ENCODE data around the gene NPFFR1. TPM values are rescaled to one million over a fixed set of nuclear protein-coding genes. Genes with fewer than 3 reads are reported as not detected.

The NPFFR1 gene
- total RNA-seq, 1 experiment from 2014 or later, result not detected

DNA sequence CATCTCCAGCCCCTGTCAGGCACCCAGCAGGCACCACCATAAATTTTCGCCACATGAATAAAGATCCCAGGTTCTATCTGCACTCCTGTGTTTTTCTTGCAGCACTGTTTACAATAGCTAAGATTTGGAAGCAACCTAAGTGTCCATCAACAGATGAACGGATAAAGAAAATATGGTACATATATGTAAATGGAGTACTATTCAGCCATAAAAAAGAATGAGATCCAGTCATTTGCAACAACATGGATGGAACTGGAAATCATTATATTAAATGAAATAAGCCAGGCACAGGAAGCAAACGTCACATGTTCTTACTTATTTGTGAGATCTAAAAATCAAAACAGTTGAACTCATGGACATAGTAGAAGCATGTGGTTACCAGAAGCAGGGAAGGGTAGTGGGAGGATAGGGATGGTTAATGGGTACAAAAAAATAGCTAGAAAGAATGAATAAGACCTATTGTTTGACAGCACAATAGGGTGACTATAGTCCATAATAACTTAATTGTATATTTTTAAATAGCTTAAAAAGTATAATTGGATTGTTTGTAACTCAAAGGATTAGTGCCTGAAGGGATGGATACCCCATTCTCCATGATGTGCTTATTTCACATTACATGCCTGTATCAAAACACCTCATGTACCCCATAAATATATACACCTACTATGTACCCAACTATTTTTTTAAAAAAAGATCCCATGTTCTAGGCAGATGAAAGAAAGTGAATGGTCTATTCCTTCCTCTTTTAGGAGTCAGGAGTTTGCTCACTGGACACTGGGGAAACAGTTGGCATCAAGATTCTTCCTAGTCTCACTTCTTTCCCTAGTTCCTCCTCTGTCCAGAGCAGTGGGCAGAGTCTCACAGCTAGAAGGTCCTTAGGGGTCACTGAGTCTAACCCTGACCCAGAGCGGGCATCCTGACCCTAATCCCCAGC is 1.0 kb upstream of the NPFFR1 start:
- TF ChIP-seq, protein P1, sequence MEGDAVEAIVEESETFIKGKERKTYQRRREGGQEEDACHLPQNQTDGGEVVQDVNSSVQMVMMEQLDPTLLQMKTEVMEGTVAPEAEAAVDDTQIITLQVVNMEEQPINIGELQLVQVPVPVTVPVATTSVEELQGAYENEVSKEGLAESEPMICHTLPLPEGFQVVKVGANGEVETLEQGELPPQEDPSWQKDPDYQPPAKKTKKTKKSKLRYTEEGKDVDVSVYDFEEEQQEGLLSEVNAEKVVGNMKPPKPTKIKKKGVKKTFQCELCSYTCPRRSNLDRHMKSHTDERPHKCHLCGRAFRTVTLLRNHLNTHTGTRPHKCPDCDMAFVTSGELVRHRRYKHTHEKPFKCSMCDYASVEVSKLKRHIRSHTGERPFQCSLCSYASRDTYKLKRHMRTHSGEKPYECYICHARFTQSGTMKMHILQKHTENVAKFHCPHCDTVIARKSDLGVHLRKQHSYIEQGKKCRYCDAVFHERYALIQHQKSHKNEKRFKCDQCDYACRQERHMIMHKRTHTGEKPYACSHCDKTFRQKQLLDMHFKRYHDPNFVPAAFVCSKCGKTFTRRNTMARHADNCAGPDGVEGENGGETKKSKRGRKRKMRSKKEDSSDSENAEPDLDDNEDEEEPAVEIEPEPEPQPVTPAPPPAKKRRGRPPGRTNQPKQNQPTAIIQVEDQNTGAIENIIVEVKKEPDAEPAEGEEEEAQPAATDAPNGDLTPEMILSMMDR (IDR thresholded peaks at IDR 0.05; ENCODE audit: unreplicated experiment), result no peak
- H3K27ac Mint-ChIP-seq (ENCODE audit: low read depth, unreplicated experiment), result no peak overlapping the region
- peaks cover 21% of the 10 kb centered on the region for H3K27me3 Mint-ChIP-seq (ENCODE audit: insufficient read depth, unreplicated experiment)
- peaks cover 7% of the 10 kb centered on the region for H3K4me1 Mint-ChIP-seq (ENCODE audit: insufficient read depth, unreplicated experiment)
- peaks cover 6% of the 10 kb centered on the region for H3K9me3 Mint-ChIP-seq (ENCODE audit: unreplicated experiment)
- no TSS peak for BruUV-seq (replicated peaks)
- CTCF ChIA-PET, result interaction anchor here (0.5 to 0.8 kb wide), 3 partner anchors 12 to 169 kb away, joined by 3 to 4 read pairs (median 4); no protein-coding TSS in a partner anchor
- no peak overlapping the region for H3K4me3 Mint-ChIP-seq (ENCODE audit: unreplicated experiment)
- POLR2A ChIA-PET, result interaction anchor here (0.6 to 1.3 kb wide), 3 partner anchors 18 to 53 kb away, joined by 3 to 5 read pairs (median 3); no protein-coding TSS in a partner anchor
- intact Hi-C loops (cut with micrococcal nuclease), result no loop called here
- no peak for DNase-seq (ENCODE audit: unreplicated experiment)
- no peaks in the 10 kb centered on the region for H3K36me3 Mint-ChIP-seq (ENCODE audit: insufficient read depth, unreplicated experiment)

DNA sequence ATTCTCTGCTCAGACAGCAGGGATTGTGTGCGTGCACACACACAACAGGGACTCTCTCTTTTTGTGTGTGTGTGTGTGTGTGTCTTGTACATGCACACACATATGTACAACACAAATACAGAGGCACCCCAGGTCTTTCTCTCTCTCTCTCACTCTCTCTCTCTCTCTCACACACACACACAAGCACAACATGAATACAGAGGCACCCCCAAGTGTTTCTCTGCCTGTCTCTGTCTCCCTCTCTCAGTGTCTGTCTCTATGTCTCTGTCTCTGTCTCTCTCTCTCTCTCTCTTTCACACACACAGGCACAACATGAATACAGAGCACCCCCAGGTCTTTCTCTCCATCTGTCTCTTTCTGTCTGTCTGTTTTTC is 746 bp downstream of the NPFFR1 start:
- H3K4me3 Mint-ChIP-seq (ENCODE audit: unreplicated experiment), result no peak overlapping the region
- CTCF ChIA-PET, result no interaction called here
- no peaks in the 10 kb centered on the region for H3K36me3 Mint-ChIP-seq (ENCODE audit: insufficient read depth, unreplicated experiment)
- intact Hi-C loops (cut with micrococcal nuclease), result no loop called here
- no peak overlapping the region for H3K27ac Mint-ChIP-seq (ENCODE audit: low read depth, unreplicated experiment)
- TF ChIP-seq, protein P1 (IDR thresholded peaks at IDR 0.05; ENCODE audit: unreplicated experiment), result no peak
- POLR2A ChIA-PET, result no interaction called here
- peaks cover 6% of the 10 kb centered on the region for H3K9me3 Mint-ChIP-seq (ENCODE audit: unreplicated experiment)
- no TSS peak for BruUV-seq (replicated peaks)
- peaks cover 5% of the 10 kb centered on the region for H3K4me1 Mint-ChIP-seq (ENCODE audit: insufficient read depth, unreplicated experiment)
- peaks cover 21% of the 10 kb centered on the region for H3K27me3 Mint-ChIP-seq (ENCODE audit: insufficient read depth, unreplicated experiment)
- no peak for DNase-seq (ENCODE audit: unreplicated experiment)

DNA sequence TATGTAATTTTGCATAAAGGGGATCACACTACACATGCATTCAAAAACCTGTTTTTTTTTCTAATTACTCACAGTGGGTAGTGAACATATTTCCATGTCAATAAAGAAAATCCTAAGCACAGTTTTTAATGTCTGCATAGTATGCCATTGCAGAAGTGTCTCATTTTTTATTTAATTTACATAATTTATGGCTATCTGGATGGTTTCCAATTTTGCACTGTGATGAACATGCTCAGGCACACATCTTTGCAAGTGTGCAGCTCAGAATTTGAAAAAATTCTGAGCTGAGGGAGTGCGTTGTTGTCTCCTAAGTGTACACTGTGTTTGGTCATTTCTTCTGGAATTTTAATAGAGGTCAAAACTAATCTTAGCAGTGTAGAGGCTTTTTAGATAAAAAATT is 2.2 kb downstream of the NPFFR1 start:
- ChIA-PET CTCF (interaction anchor here (0.7 to 1.6 kb wide), 2 partner anchors 14 to 60 kb away, joined by 4 to 5 read pairs; no protein-coding TSS in a partner anchor), POLR2A (interaction anchor here (0.7 to 1.4 kb wide), 3 partner anchors 9 to 56 kb away, joined by 3 to 6 read pairs (median 3); no protein-coding TSS in a partner anchor)
- TF ChIP-seq, protein P1 (IDR thresholded peaks at IDR 0.05; ENCODE audit: unreplicated experiment), result no peak
- intact Hi-C loops (cut with micrococcal nuclease), result no loop called here
- Mint-ChIP-seq H3K4me3 (ENCODE audit: unreplicated experiment) (no peak overlapping the region), H3K36me3 (ENCODE audit: insufficient read depth, unreplicated experiment) (no peaks in the 10 kb centered on the region), H3K4me1 (ENCODE audit: insufficient read depth, unreplicated experiment) (peaks cover 5% of the 10 kb centered on the region), H3K9me3 (ENCODE audit: unreplicated experiment) (peaks cover 6% of the 10 kb centered on the region), H3K27me3 (ENCODE audit: insufficient read depth, unreplicated experiment) (peaks cover 21% of the 10 kb centered on the region), H3K27ac (ENCODE audit: low read depth, unreplicated experiment) (no peak overlapping the region)
- no TSS peak for BruUV-seq (replicated peaks)
- DNase-seq (ENCODE audit: unreplicated experiment), result no peak

DNA sequence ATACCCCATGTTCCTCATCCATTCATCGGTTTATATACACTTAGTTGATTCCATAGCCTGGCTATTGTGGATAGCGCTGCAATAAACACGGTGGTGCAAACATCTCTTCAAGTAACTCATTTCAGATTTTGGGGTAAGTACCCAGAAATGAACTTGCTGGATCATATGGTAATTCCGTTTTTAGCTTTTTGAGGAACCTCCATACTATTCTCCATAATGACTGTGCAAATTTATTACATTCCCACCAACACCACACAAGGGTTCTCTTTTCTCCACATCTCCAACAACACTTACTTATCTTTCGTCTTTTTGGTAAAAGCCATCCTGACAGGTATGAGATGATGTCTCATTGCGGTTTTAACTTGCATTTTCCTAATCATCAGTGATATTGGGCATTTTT is 3.7 kb downstream of the NPFFR1 start:
- intact Hi-C loops (cut with micrococcal nuclease), result no loop called here
- no peak overlapping the region for H3K4me3 Mint-ChIP-seq (ENCODE audit: unreplicated experiment)
- H3K36me3 Mint-ChIP-seq (ENCODE audit: insufficient read depth, unreplicated experiment), result no peaks in the 10 kb centered on the region
- no TSS peak for BruUV-seq (replicated peaks)
- ChIA-PET POLR2A (no interaction called here), CTCF (interaction anchor here (1.2 kb wide), 1 partner anchor 98 kb away, joined by 5 read pairs; no protein-coding TSS in a partner anchor)
- peaks cover 21% of the 10 kb centered on the region for H3K27me3 Mint-ChIP-seq (ENCODE audit: insufficient read depth, unreplicated experiment)
- peaks cover 5% of the 10 kb centered on the region for H3K4me1 Mint-ChIP-seq (ENCODE audit: insufficient read depth, unreplicated experiment)
- TF ChIP-seq, protein P1 (IDR thresholded peaks at IDR 0.05; ENCODE audit: unreplicated experiment), result no peak
- DNase-seq (ENCODE audit: unreplicated experiment), result no peak
- peaks cover 7% of the 10 kb centered on the region for H3K9me3 Mint-ChIP-seq (ENCODE audit: unreplicated experiment)
- no peak overlapping the region for H3K27ac Mint-ChIP-seq (ENCODE audit: low read depth, unreplicated experiment)

All from MCF 10A (cell line).